H9 (cell line): ENCODE data around the gene PCSK9. TPM values are rescaled to one million over a fixed set of nuclear protein-coding genes. Genes with fewer than 3 reads are reported as not detected.
A peak's percentile ranks its signal among the peaks of the same experiment; 100 is the strongest.

ENCODE experiments used
- DNase-seq: peaks from one replicate; pipeline ENCODE4 v3.0.0-alpha.2; 2017
- H2AFZ ChIP-seq: one replicate; pipeline ENCODE4 v1.6.1; 2013; ENCODE audit warnings: mild to moderate bottlenecking, low read length, control low read depth, moderate library complexity
- H2AK5ac ChIP-seq: 2 replicates; pipeline ENCODE4 v1.6.1; 2013; ENCODE audit warnings: low read length, control low read depth, mixed read lengths; ENCODE audit not compliant: insufficient read length
- H2BK120ac ChIP-seq: one replicate; pipeline ENCODE4 v1.6.1; 2013; ENCODE audit warnings: low read depth, mild to moderate bottlenecking, low read length, control low read depth, inconsistent platforms; ENCODE audit not compliant: poor library complexity, severe bottlenecking
- H2BK12ac ChIP-seq: 2 replicates; pipeline ENCODE4 v1.6.1; 2013; ENCODE audit warnings: low read length, control low read depth, mixed read lengths, low read depth; ENCODE audit not compliant: insufficient read length
- H2BK15ac ChIP-seq: 2 replicates; pipeline ENCODE4 v1.6.1; 2013; ENCODE audit warnings: low read depth, low read length, control low read depth
- H2BK20ac ChIP-seq: one replicate; pipeline ENCODE4 v1.6.1; 2013; ENCODE audit warnings: low read depth, mild to moderate bottlenecking, low read length, control low read depth, inconsistent platforms; ENCODE audit not compliant: poor library complexity, severe bottlenecking
- H2BK5ac ChIP-seq: 2 replicates; pipeline ENCODE4 v1.6.1; 2013; ENCODE audit warnings: low read length, control low read depth, mixed read lengths; ENCODE audit not compliant: insufficient read length
- H3K14ac ChIP-seq: 2 replicates; pipeline ENCODE4 v1.6.1; 2013; ENCODE audit warnings: low read length, control low read depth; ENCODE audit not compliant: insufficient read depth
- H3K18ac ChIP-seq: 2 replicates; pipeline ENCODE4 v1.6.1; 2013; ENCODE audit warnings: low read depth, mild to moderate bottlenecking, mixed read lengths, low read length, control low read depth; ENCODE audit not compliant: insufficient read length
- H3K23ac ChIP-seq: 2 replicates; pipeline ENCODE4 v1.6.1; 2013; ENCODE audit warnings: low read length, control low read depth, mixed read lengths, low read depth; ENCODE audit not compliant: insufficient read length
- H3K23me2 ChIP-seq: 2 replicates; pipeline ENCODE4 v1.6.1; 2013; ENCODE audit warnings: low read depth, mild to moderate bottlenecking, mixed read lengths, low read length, control low read depth; ENCODE audit not compliant: insufficient read length, poor library complexity, severe bottlenecking
- H3K27ac ChIP-seq: 2 replicates; pipeline ENCODE4 v1.5.1; 2013; ENCODE audit warnings: low read length, control low read depth, mixed read lengths, low read depth; ENCODE audit not compliant: insufficient read length
- H3K27me3 ChIP-seq: 2 replicates; pipeline ENCODE4 v1.6.1; 2013; ENCODE audit warnings: low read length, control low read depth, inconsistent platforms; ENCODE audit not compliant: insufficient read depth
- H3K4ac ChIP-seq: 2 replicates; pipeline ENCODE4 v1.6.1; 2013; ENCODE audit warnings: low read depth, mild to moderate bottlenecking, control low read depth, inconsistent platforms, low read length, moderate library complexity
- H3K4me1 ChIP-seq: 2 replicates; pipeline ENCODE4 v1.6.1; 2013; ENCODE audit warnings: low read length, control low read depth, inconsistent platforms; ENCODE audit not compliant: insufficient read depth
- H3K4me2 ChIP-seq: 2 replicates; pipeline ENCODE4 v1.6.1; 2013; ENCODE audit warnings: low read length, control low read depth, mixed read lengths; ENCODE audit not compliant: insufficient read length, insufficient read depth
- H3K56ac ChIP-seq: 2 replicates; pipeline ENCODE4 v1.6.1; 2013; ENCODE audit warnings: low read depth, mild to moderate bottlenecking, mixed read lengths, low read length, control low read depth; ENCODE audit not compliant: insufficient read length
- H3K79me1 ChIP-seq: 2 replicates; pipeline ENCODE4 v1.6.1; 2013; ENCODE audit warnings: low read depth, mild to moderate bottlenecking, moderate library complexity, low read length, control low read depth, inconsistent platforms; ENCODE audit not compliant: insufficient read depth, poor library complexity, severe bottlenecking
- H3K79me2 ChIP-seq: 2 replicates; pipeline ENCODE4 v1.6.1; 2013; ENCODE audit warnings: low read length, control low read depth, inconsistent platforms; ENCODE audit not compliant: insufficient read depth
- H3K9ac ChIP-seq: 2 replicates; pipeline ENCODE4 v1.6.1; 2013; ENCODE audit warnings: low read length, control low read depth, mixed read lengths; ENCODE audit not compliant: insufficient read length; ENCODE audit errors: extremely low read depth
- H3K9me3 ChIP-seq: one replicate; pipeline ENCODE4 v1.6.1; 2013; ENCODE audit warnings: low read depth, low read length, inconsistent platforms; ENCODE audit not compliant: control insufficient read depth
- H3T11ph ChIP-seq: one replicate; pipeline ENCODE4 v1.6.1; 2013; ENCODE audit warnings: mild to moderate bottlenecking, low read length, control low read depth, inconsistent platforms
- H4K20me1 ChIP-seq: one replicate; pipeline ENCODE4 v1.6.1; 2013; ENCODE audit not compliant: control insufficient read depth, insufficient read length, insufficient read depth
- H4K5ac ChIP-seq: 2 replicates; pipeline ENCODE4 v1.6.1; 2013; ENCODE audit warnings: low read depth, mild to moderate bottlenecking, mixed read lengths, low read length, control low read depth; ENCODE audit not compliant: insufficient read length
- H4K8ac ChIP-seq: replicated peaks from 2 replicates; pipeline ENCODE4 v1.6.1; 2013; ENCODE audit warnings: low read length, control low read depth, mixed read lengths, low read depth; ENCODE audit not compliant: insufficient read length
- H4K91ac ChIP-seq: 2 replicates; pipeline ENCODE4 v1.6.1; 2013; ENCODE audit warnings: low read depth, mild to moderate bottlenecking, moderate library complexity, mixed read lengths, low read length, control low read depth; ENCODE audit not compliant: insufficient read length
- H3K27ac Mint-ChIP-seq, 3 experiments: 2 replicates in 2 of 3; 3 replicates in 1 of 3; pipeline ENCODE4 v1.8.0; 2020 to 2021; ENCODE audit warnings: mixed read lengths in 3 of 3, mild to moderate bottlenecking in 1 of 3, moderate library complexity in 1 of 3
- H3K27me3 Mint-ChIP-seq: 2 replicates; pipeline ENCODE4 v1.8.0; 2021; ENCODE audit warnings: low read depth, mild to moderate bottlenecking, moderate library complexity, mixed read lengths
- H3K36me3 Mint-ChIP-seq, 3 experiments: 2 replicates in 2 of 3; 3 replicates in 1 of 3; pipeline ENCODE4 v1.8.0; 2020 to 2021; ENCODE audit warnings: low read depth in 3 of 3, mixed read lengths in 3 of 3; ENCODE audit not compliant: insufficient read depth in 1 of 3
- H3K4me1 Mint-ChIP-seq, 2 experiments: 2 replicates each; pipeline ENCODE4 v1.8.0; 2020; ENCODE audit warnings: mixed read lengths in 2 of 2
- H3K4me3 Mint-ChIP-seq, 2 experiments: 2 replicates in 1 of 2; 3 replicates in 1 of 2; pipeline ENCODE4 v1.8.0; 2020 to 2021; ENCODE audit warnings: mild to moderate bottlenecking in 2 of 2, mixed read lengths in 2 of 2, moderate library complexity in 1 of 2
- H3K9me3 Mint-ChIP-seq, 2 experiments: 2 replicates in 1 of 2; 3 replicates in 1 of 2; pipeline ENCODE4 v1.8.0; 2020; ENCODE audit warnings: mild to moderate bottlenecking in 2 of 2, mixed read lengths in 2 of 2, moderate library complexity in 1 of 2
- WGBS: extraction: QIAGEN DNeasy Blood & Tissue Kit; methylation state at CpG from one replicate; pipeline ENCODE4 v1.1.7; 2013; ENCODE audit warnings: missing lambda C conversion rate, low lambda C conversion rate, mixed read lengths; ENCODE audit not compliant: insufficient read length; ENCODE audit errors: extremely low coverage; 5-methylcytosine and 5-hydroxymethylcytosine counted together
- total RNA-seq: library from RNA; stranded (reverse); gene quantifications from 2 replicates; pipeline ENCODE4 v1.2.1, GENCODE V29; 2021
- TF ChIP-seq, protein P1 (sequence below): fragments of 200-600 bp; sonication (generic); conservative IDR thresholded peaks from 3 replicates; pipeline ENCODE4 v1.8.0; 2021; ENCODE audit warnings: antibody characterized with exemption, mild to moderate bottlenecking

PCSK9 gene
- total RNA-seq, 1 experiment from 2014 or later = 75.1 TPM

DNA sequence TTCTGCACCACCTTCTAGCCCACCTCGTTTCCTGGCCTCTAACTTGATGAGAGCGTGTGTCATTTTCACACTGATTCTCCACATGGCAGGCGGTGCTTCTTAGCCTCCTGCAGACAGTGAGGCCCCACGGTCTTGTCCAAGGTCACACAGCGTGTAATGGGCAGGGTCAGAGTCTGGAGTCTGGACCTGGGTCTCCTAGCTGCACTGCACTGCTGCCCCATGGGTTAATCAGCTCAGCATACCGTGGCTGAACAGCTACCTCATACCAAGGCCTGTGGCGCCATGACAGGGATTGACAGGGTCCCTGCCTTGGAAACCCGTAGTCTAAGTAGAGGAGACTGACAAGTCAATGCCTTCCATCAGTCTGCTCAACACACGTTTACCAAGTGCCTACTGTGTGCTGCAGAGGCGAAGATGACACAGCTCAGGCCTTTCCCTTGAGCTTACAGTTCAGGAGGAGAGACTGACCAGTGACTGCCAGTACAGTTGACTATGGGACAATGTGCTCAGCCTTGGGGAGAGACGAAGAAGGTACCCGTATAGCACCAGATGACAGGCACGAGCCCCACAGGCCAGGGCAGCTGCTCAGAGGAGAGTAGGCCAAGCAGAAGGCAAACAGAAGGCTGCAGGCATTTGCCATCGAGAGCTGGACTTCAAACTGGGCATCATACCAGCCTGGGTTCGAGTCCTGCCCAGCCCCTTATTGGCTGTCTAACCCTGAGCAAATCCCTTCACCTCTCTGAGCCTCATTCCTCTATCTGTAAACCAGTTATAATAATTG, 5.5 kb downstream of the PCSK9 start:
- no peak overlapping the region for H4K5ac ChIP-seq
- H3K14ac ChIP-seq = no peak overlapping the region
- H3K27ac ChIP-seq = no peak overlapping the region
- Mint-ChIP-seq H3K27me3 (peaks cover 19% of the 10 kb centered on the region), H3K36me3 (peaks cover 21 to 54% (median 23%) of the 10 kb centered on the region in 3 experiments), H3K27ac (peak overlapping the region in 1 of 3 experiments; percentile 58; a peak in 1 of 7 replicates), H3K9me3 (no peaks in the 10 kb centered on the region; a peak in 1 of 5 replicates), H3K4me1 (peaks cover 28% of the 10 kb centered on the region in 2 experiments), H3K4me3 (no peak overlapping the region)
- no peak overlapping the region for H3T11ph ChIP-seq
- no peak overlapping the region for H2BK15ac ChIP-seq
- H3K9ac ChIP-seq = no peak overlapping the region
- H3K23ac ChIP-seq = no peak overlapping the region
- no peak overlapping the region for H2BK12ac ChIP-seq
- peaks cover 18% of the 10 kb centered on the region; the same call in 1 of the 2 replicates for H3K79me2 ChIP-seq
- H3K4ac ChIP-seq = no peak overlapping the region
- no peak overlapping the region for H2AFZ ChIP-seq
- TF ChIP-seq, protein P1, sequence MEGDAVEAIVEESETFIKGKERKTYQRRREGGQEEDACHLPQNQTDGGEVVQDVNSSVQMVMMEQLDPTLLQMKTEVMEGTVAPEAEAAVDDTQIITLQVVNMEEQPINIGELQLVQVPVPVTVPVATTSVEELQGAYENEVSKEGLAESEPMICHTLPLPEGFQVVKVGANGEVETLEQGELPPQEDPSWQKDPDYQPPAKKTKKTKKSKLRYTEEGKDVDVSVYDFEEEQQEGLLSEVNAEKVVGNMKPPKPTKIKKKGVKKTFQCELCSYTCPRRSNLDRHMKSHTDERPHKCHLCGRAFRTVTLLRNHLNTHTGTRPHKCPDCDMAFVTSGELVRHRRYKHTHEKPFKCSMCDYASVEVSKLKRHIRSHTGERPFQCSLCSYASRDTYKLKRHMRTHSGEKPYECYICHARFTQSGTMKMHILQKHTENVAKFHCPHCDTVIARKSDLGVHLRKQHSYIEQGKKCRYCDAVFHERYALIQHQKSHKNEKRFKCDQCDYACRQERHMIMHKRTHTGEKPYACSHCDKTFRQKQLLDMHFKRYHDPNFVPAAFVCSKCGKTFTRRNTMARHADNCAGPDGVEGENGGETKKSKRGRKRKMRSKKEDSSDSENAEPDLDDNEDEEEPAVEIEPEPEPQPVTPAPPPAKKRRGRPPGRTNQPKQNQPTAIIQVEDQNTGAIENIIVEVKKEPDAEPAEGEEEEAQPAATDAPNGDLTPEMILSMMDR = no peak
- H3K27me3 ChIP-seq = peaks cover 2% of the 10 kb centered on the region; the same call in 1 of the 2 replicates
- WGBS = no CpG with 5 or more reads among the region's 15 CpGs
- H3K79me1 ChIP-seq = no peaks in the 10 kb centered on the region
- no peak overlapping the region for H2BK120ac ChIP-seq
- no peak overlapping the region for H3K18ac ChIP-seq
- peaks cover 4% of the 10 kb centered on the region; the same call in 1 of the 2 replicates for H3K4me1 ChIP-seq
- DNase-seq = no peak
- H3K9me3 ChIP-seq = no peaks in the 10 kb centered on the region
- no peak overlapping the region for H2BK20ac ChIP-seq
- H2BK5ac ChIP-seq = no peak overlapping the region
- H4K8ac ChIP-seq = no peak overlapping the region
- H4K91ac ChIP-seq = no peak overlapping the region
- no peaks in the 10 kb centered on the region for H4K20me1 ChIP-seq
- no peak overlapping the region for H2AK5ac ChIP-seq
- no peak overlapping the region for H3K4me2 ChIP-seq
- peaks cover 13% of the 10 kb centered on the region for H3K23me2 ChIP-seq
- no peak overlapping the region for H3K56ac ChIP-seq
